Effector CD4-positive, alpha-beta T cell (primary cell): Measurements from ENCODE around the gene ASIC2.
"Not testable (repeated sequence)": the region's sequence is repeated elsewhere in the genome, so short reads cannot be mapped to it uniquely, and the experiment has no call there.

Experiments used
- DNase-seq: peaks from one replicate; pipeline ENCODE4 v3.0.0-alpha.2; 2020

ASIC2 gene

GRCh38 chr17:33015716-33016346 is 277.3 kb downstream of the ASIC2 start:
- no peak for DNase-seq

- DNase-seq = no peak
Observed at GRCh38 chr17:33014751-33015150, 278.3 kb downstream of the ASIC2 start.

GRCh38 chr17:33013596-33014375 is 279.3 kb downstream of the ASIC2 start:
- DNase-seq = no peak

GRCh38 chr17:33012522-33013033 is 280.5 kb downstream of the ASIC2 start:
- no peak for DNase-seq

- DNase-seq = no peak
Observed at GRCh38 chr17:33009636-33010035, 283.5 kb downstream of the ASIC2 start.

GRCh38 chr17:33007186-33007585 is 285.9 kb downstream of the ASIC2 start:
- DNase-seq = no peak

GRCh38 chr17:33002246-33002645 is 290.8 kb downstream of the ASIC2 start:
- DNase-seq = no peak

- no peak for DNase-seq
Observed at GRCh38 chr17:32998887-32999228, 294.2 kb downstream of the ASIC2 start.

- peak; percentile 65 for DNase-seq
Observed at GRCh38 chr17:32998111-32998886, 294.8 kb downstream of the ASIC2 start.

GRCh38 chr17:32995416-32996045 is 297.6 kb downstream of the ASIC2 start:
- no peak for DNase-seq

GRCh38 chr17:32993977-32994376 is 299.1 kb downstream of the ASIC2 start:
- DNase-seq = no peak

GRCh38 chr17:32992321-32993033 is 300.6 kb downstream of the ASIC2 start:
- no peak for DNase-seq

- no peak for DNase-seq
Observed at GRCh38 chr17:32988481-32989101, 304.5 kb downstream of the ASIC2 start.

GRCh38 chr17:32987868-32988267 is 305.2 kb downstream of the ASIC2 start:
- not testable (repeated sequence) for DNase-seq

GRCh38 chr17:32987453-32987805 is 305.7 kb downstream of the ASIC2 start:
- DNase-seq = not testable (repeated sequence)

GRCh38 chr17:32985050-32985756 is 307.9 kb downstream of the ASIC2 start:
- DNase-seq = no peak

- not testable (repeated sequence) for DNase-seq
Observed at GRCh38 chr17:32981611-32982010, 311.5 kb downstream of the ASIC2 start.

- DNase-seq = no peak
Observed at GRCh38 chr17:32980230-32980629, 312.9 kb downstream of the ASIC2 start.

GRCh38 chr17:32976605-32977004 is 316.5 kb downstream of the ASIC2 start:
- no peak for DNase-seq

- DNase-seq = no peak
Observed at GRCh38 chr17:32976131-32976530, 317.0 kb downstream of the ASIC2 start.

GRCh38 chr17:32971171-32971570 is 321.9 kb downstream of the ASIC2 start:
- DNase-seq = no peak
